Hepatocyte (in vitro differentiated cells): ENCODE data around the gene LCN2. TPM values are rescaled to one million over a fixed set of nuclear protein-coding genes. Genes with fewer than 3 reads are reported as not detected.

Experiments used
- DNase-seq: peaks from one replicate; pipeline ENCODE4 v3.0.0-alpha.2; 2016; ENCODE audit warnings: low spot score
- H2AFZ ChIP-seq: fragments of 200-600 bp; sonication (generic); 2 replicates; pipeline ENCODE4 v1.6.0; 2016; ENCODE audit warnings: antibody characterized with exemption, mild to moderate bottlenecking
- H3K27ac ChIP-seq: fragments of 200-600 bp; sonication (generic); 2 replicates; pipeline ENCODE4 v1.5.1; 2016; ENCODE audit warnings: mild to moderate bottlenecking
- H3K27me3 ChIP-seq: fragments of 200-600 bp; sonication (generic); 2 replicates; pipeline ENCODE4 v1.6.1; 2016
- H3K36me3 ChIP-seq: fragments of 200-600 bp; sonication (generic); replicated peaks from 2 replicates; pipeline ENCODE4 v1.5.1; 2016; ENCODE audit warnings: low read depth; ENCODE audit not compliant: insufficient read depth
- H3K4me1 ChIP-seq: fragments of 200-600 bp; sonication (generic); 2 replicates; pipeline ENCODE4 v1.5.1; 2016; ENCODE audit warnings: mild to moderate bottlenecking, moderate library complexity; ENCODE audit not compliant: insufficient read depth
- H3K4me2 ChIP-seq: fragments of 200-600 bp; sonication (generic); 2 replicates; pipeline ENCODE4 v1.6.0; 2016
- H3K4me3 ChIP-seq: fragments of 200-600 bp; sonication (generic); 2 replicates; pipeline ENCODE4 v1.5.1; 2016; ENCODE audit warnings: mild to moderate bottlenecking
- H3K79me2 ChIP-seq: fragments of 200-600 bp; sonication (generic); 2 replicates; pipeline ENCODE4 v1.6.0; 2017; ENCODE audit warnings: mild to moderate bottlenecking
- H3K9me2 ChIP-seq: fragments of 200-600 bp; sonication (generic); replicated peaks from 2 replicates; pipeline ENCODE4 v1.6.0; 2017; ENCODE audit warnings: mild to moderate bottlenecking; ENCODE audit not compliant: insufficient read depth
- H3K9me3 ChIP-seq: fragments of 200-600 bp; sonication (generic); 2 replicates; pipeline ENCODE4 v1.5.1; 2016; ENCODE audit warnings: low read depth, mild to moderate bottlenecking
- H4K20me1 ChIP-seq: fragments of 200-600 bp; sonication (generic); 2 replicates; pipeline ENCODE4 v1.6.0; 2016; ENCODE audit warnings: mild to moderate bottlenecking; ENCODE audit not compliant: insufficient read depth, poor library complexity, severe bottlenecking
- EZH2 ChIP-seq: fragments of 200-600 bp; sonication (generic); IDR thresholded peaks from 2 replicates; pipeline ENCODE4 v1.6.1; 2016; ENCODE audit warnings: antibody characterized with exemption, mild to moderate bottlenecking, borderline replicate concordance
- EZH2phosphoT487 ChIP-seq: fragments of 200-600 bp; sonication (generic); IDR thresholded peaks from one replicate; pipeline ENCODE4 v1.6.1; 2018; ENCODE audit warnings: antibody characterized with exemption, mild to moderate bottlenecking, low read depth, moderate library complexity; ENCODE audit not compliant: unreplicated experiment, severe bottlenecking
- WGBS: methylation state at CpG from one replicate; pipeline ENCODE4 v1.1.6; 2016; ENCODE audit warnings: low lambda C conversion rate; ENCODE audit errors: missing lambda C conversion rate; 5-methylcytosine and 5-hydroxymethylcytosine counted together
- polyA plus RNA-seq: library from polyadenylated mRNA; unstranded; fragments of >200 nt; fragmentation: Nextera tagmentation; extraction: Ambion mirVana; gene quantifications from 2 replicates; pipeline ENCODE4 v1.2.1, GENCODE V29; 2016
- total RNA-seq: library from RNA; depleted of rRNA; stranded (reverse); fragments of >200 nt; gene quantifications from 2 replicates; pipeline ENCODE4 v1.2.3, GENCODE V29; 2014
- TF ChIP-seq, protein P1 (sequence below): fragments of 200-600 bp; sonication (generic); IDR thresholded peaks from 2 replicates; pipeline ENCODE4 v1.5.1; 2016; ENCODE audit warnings: antibody characterized with exemption, mild to moderate bottlenecking; ENCODE audit not compliant: poor library complexity

The LCN2 gene
- total and polyA plus RNA-seq, 2 experiments from 2014 or later = 5.3 to 12.8 TPM

DNA sequence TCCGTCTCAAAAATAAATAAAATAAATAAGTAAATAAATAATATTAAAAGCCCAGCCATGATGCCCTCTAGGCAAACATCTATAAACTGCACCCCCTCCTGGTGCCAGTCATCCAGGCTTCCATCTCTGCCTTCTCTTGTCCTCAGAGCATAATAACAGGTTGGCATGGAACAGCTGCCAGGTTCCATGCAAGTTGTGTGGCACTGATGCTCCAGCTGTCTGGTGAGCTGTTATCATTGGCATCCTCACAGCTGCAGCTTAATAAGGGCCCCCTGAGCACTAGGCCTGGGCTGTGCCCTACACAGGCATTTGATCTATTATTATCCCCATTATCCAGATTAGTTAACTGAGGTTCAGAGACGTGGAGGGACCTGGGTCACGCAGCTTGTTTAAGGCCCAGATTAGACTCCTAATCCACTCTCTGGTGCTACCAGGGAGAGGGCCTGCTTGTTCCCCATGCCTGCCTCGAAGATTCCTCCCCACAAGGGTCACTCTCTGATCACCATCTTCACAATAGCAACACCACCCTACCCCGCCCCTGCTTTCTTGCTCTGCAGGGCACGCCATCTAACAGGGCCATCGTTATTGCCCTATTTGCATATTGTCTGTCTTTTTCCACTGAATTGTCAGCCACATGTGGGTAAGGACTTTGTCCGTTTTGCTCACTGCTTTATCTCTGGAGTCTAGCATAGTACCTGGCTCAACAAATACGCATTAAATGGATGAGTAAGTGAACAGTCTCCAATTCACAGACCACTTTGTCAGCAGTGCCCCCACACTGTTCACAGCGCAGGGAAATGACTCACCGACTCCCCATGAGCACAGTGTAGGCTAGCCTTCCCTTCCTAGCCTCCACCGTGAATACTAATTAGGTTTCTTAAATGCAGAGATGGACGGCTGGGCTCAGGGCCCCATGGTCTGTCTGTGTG is 52.5 kb downstream of the LCN2 start:
- peaks cover 13% of the 10 kb centered on the region for H3K79me2 ChIP-seq
- no peak overlapping the region for H2AFZ ChIP-seq
- WGBS = 80% methylated on average over 13 of the region's 13 CpGs
- DNase-seq = no peak
- no peak overlapping the region for H3K4me2 ChIP-seq
- H3K9me2 ChIP-seq = no peaks in the 10 kb centered on the region
- H3K27me3 ChIP-seq = no peaks in the 10 kb centered on the region
- no peaks in the 10 kb centered on the region for H3K9me3 ChIP-seq
- H3K4me3 ChIP-seq = no peak overlapping the region
- no peak overlapping the region for H3K27ac ChIP-seq
- no peaks in the 10 kb centered on the region for H3K36me3 ChIP-seq
- no peaks in the 10 kb centered on the region for H4K20me1 ChIP-seq
- no peak for TF ChIP-seq EZH2
- TF ChIP-seq EZH2phosphoT487 = no peak
- TF ChIP-seq, protein P1, sequence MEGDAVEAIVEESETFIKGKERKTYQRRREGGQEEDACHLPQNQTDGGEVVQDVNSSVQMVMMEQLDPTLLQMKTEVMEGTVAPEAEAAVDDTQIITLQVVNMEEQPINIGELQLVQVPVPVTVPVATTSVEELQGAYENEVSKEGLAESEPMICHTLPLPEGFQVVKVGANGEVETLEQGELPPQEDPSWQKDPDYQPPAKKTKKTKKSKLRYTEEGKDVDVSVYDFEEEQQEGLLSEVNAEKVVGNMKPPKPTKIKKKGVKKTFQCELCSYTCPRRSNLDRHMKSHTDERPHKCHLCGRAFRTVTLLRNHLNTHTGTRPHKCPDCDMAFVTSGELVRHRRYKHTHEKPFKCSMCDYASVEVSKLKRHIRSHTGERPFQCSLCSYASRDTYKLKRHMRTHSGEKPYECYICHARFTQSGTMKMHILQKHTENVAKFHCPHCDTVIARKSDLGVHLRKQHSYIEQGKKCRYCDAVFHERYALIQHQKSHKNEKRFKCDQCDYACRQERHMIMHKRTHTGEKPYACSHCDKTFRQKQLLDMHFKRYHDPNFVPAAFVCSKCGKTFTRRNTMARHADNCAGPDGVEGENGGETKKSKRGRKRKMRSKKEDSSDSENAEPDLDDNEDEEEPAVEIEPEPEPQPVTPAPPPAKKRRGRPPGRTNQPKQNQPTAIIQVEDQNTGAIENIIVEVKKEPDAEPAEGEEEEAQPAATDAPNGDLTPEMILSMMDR = no peak
- H3K4me1 ChIP-seq = peaks cover 4% of the 10 kb centered on the region

GRCh38 chr9:128202648-128203023 is 53.4 kb downstream of the LCN2 start:
- Histone ChIP-seq H3K4me1 (peaks cover 9% of the 10 kb centered on the region), H3K79me2 (peaks cover 13% of the 10 kb centered on the region), H3K27me3 (no peaks in the 10 kb centered on the region), H4K20me1 (no peaks in the 10 kb centered on the region), H3K36me3 (no peaks in the 10 kb centered on the region), H3K9me2 (no peaks in the 10 kb centered on the region), H3K9me3 (no peaks in the 10 kb centered on the region), H3K27ac (no peak overlapping the region), H2AFZ (no peak overlapping the region), H3K4me2 (peak overlapping the region; percentile 96), H3K4me3 (no peak overlapping the region)
- DNase-seq = no peak
- no peak for TF ChIP-seq EZH2phosphoT487
- no peak for TF ChIP-seq EZH2
- TF ChIP-seq, protein P1 = no peak
- 43% methylated on average over 2 of the region's 2 CpGs for WGBS

Other genes starting within 250 kb of the LCN2 start
- 31.8 and 37.3 TPM in 2 replicates for gene ST6GALNAC6, start 249.8 kb upstream of the LCN2 start, total RNA-seq
- 47.7 and 61.2 TPM in 2 replicates for gene ST6GALNAC6, start 249.8 kb upstream of the LCN2 start, polyA plus RNA-seq
- gene ST6GALNAC4, start 232.4 kb upstream of the LCN2 start, total RNA-seq = 13.2 and 14.6 TPM in 2 replicates
- 14.3 and 15.2 TPM in 2 replicates for gene ST6GALNAC4, start 232.4 kb upstream of the LCN2 start, polyA plus RNA-seq
- gene PIP5KL1, start 218.7 kb upstream of the LCN2 start, total RNA-seq = 1.6 and 3.7 TPM in 2 replicates
- 1.4 and 2.5 TPM in 2 replicates for gene PIP5KL1, start 218.7 kb upstream of the LCN2 start, polyA plus RNA-seq
- gene DPM2, start 211.6 kb upstream of the LCN2 start, total RNA-seq = 19.2 and 22.4 TPM in 2 replicates
- gene DPM2, start 211.6 kb upstream of the LCN2 start, polyA plus RNA-seq = 57.1 and 61.9 TPM in 2 replicates
- 38.1 and 47.9 TPM in 2 replicates for gene EEIG1, start 168.5 kb upstream of the LCN2 start, total RNA-seq
- gene EEIG1, start 168.5 kb upstream of the LCN2 start, polyA plus RNA-seq = 43.6 and 44.1 TPM in 2 replicates
- 9.6 and 10.3 TPM in 2 replicates for gene NAIF1, start 82.1 kb upstream of the LCN2 start, total RNA-seq
- gene NAIF1, start 82.1 kb upstream of the LCN2 start, polyA plus RNA-seq = 7.0 and 8.0 TPM in 2 replicates
- 52.4 and 62.3 TPM in 2 replicates for gene SLC25A25, start 81.2 kb upstream of the LCN2 start, total RNA-seq
- 40.1 and 51.0 TPM in 2 replicates for gene SLC25A25, start 81.2 kb upstream of the LCN2 start, polyA plus RNA-seq
- 29.4 and 36.5 TPM in 2 replicates for gene PTGES2, start 21.7 kb upstream of the LCN2 start, total RNA-seq
- 68.1 and 81.7 TPM in 2 replicates for gene PTGES2, start 21.7 kb upstream of the LCN2 start, polyA plus RNA-seq
- gene BBLN, start 10.8 kb downstream of the LCN2 start, total RNA-seq = 88.1 and 102 TPM in 2 replicates
- 86.6 and 92.6 TPM in 2 replicates for gene BBLN, start 10.8 kb downstream of the LCN2 start, polyA plus RNA-seq
- 31.0 and 31.1 TPM in 2 replicates for gene CIZ1, start 42.1 kb downstream of the LCN2 start, total RNA-seq
- 85.6 and 91.0 TPM in 2 replicates for gene CIZ1, start 42.1 kb downstream of the LCN2 start, polyA plus RNA-seq
- gene DNM1, start 53.9 kb downstream of the LCN2 start, total RNA-seq = 13.4 and 14.4 TPM in 2 replicates
- gene DNM1, start 53.9 kb downstream of the LCN2 start, polyA plus RNA-seq = 37.2 and 40.6 TPM in 2 replicates
- 76.4 and 79.9 TPM in 2 replicates for gene GOLGA2, start 126.6 kb downstream of the LCN2 start, total RNA-seq
- gene GOLGA2, start 126.6 kb downstream of the LCN2 start, polyA plus RNA-seq = 37.6 and 59.2 TPM in 2 replicates
- 29.0 and 33.0 TPM in 2 replicates for gene SWI5, start 126.8 kb downstream of the LCN2 start, total RNA-seq
- 55.7 and 58.4 TPM in 2 replicates for gene SWI5, start 126.8 kb downstream of the LCN2 start, polyA plus RNA-seq
- gene TRUB2, start 173.0 kb downstream of the LCN2 start, total RNA-seq = 15.1 and 17.4 TPM in 2 replicates
- 44.5 and 50.9 TPM in 2 replicates for gene TRUB2, start 173.0 kb downstream of the LCN2 start, polyA plus RNA-seq
- 38.2 and 40.9 TPM in 2 replicates for gene COQ4, start 173.4 kb downstream of the LCN2 start, total RNA-seq
- 35.2 and 42.8 TPM in 2 replicates for gene COQ4, start 173.4 kb downstream of the LCN2 start, polyA plus RNA-seq
- 16.1 and 23.4 TPM in 2 replicates for gene SLC27A4, start 191.1 kb downstream of the LCN2 start, total RNA-seq
- gene SLC27A4, start 191.1 kb downstream of the LCN2 start, polyA plus RNA-seq = 19.1 and 21.9 TPM in 2 replicates
- gene URM1, start 221.9 kb downstream of the LCN2 start, total RNA-seq = 32.7 and 33.8 TPM in 2 replicates
- 55.7 and 66.7 TPM in 2 replicates for gene URM1, start 221.9 kb downstream of the LCN2 start, polyA plus RNA-seq